Endothelial cell of umbilical vein (primary cell): ENCODE measurements around the gene DISP1. TPM values are rescaled to one million over a fixed set of nuclear protein-coding genes. Genes with fewer than 3 reads are reported as not detected.

Experiments used
- BruUV-seq: library from RNA; stranded (reverse); fragments of 400-500 nt; replicated peaks from 2 replicates; lab custom pipeline; 2021; lab: Mats Ljungman, UMichigan
- CTCF ChIA-PET: fragments of 300-600, 350-600 bp; sonication (Branson Sonifier 250); formaldehyde crosslinking; loops from one replicate; lab custom pipeline; 2021; ENCODE audit warnings: antibody characterized with exemption, inconsistent platforms; lab: Charles Lee
- POLR2A ChIA-PET: fragments of 300-600, 350-600 bp; sonication (Branson Sonifier 250); formaldehyde crosslinking; loops from one replicate; lab custom pipeline; 2021; ENCODE audit warnings: antibody characterized with exemption, inconsistent platforms; lab: Charles Lee
- DNase-seq: peaks from one replicate; pipeline ENCODE4 v3.0.0-alpha.2; 2011; ENCODE audit warnings: low read depth, low spot score
- FAIRE-seq: peaks from 2 replicates; lab custom pipeline; 2011; peaks lifted over from hg19 to GRCh38; lab: Jason Lieb, UNC
- H2AFZ ChIP-seq: 2 replicates; pipeline ENCODE4 v1.6.0; 2012; ENCODE audit warnings: low read depth, low read length, control low read depth, inconsistent platforms
- H3K27ac ChIP-seq: 2 replicates; pipeline ENCODE4 v1.5.1; 2011; ENCODE audit warnings: low read depth, mild to moderate bottlenecking, control low read depth, low read length, moderate library complexity; ENCODE audit not compliant: insufficient read depth
- H3K27me3 ChIP-seq, 2 experiments: 2 replicates each; pipeline versions ENCODE4 v1.6.0 to v1.6.1; 2011; ENCODE audit warnings: low read length in 2 of 2, mixed read lengths in 1 of 2; ENCODE audit not compliant: control insufficient read depth in 2 of 2, insufficient read depth in 2 of 2
- H3K36me3 ChIP-seq, 2 experiments: 2 replicates in 1 of 2; 3 replicates in 1 of 2; pipeline ENCODE4 v1.5.1; 2011; ENCODE audit warnings: low read length in 2 of 2, mild to moderate bottlenecking in 1 of 2, moderate library complexity in 1 of 2; ENCODE audit not compliant: control insufficient read depth in 2 of 2, insufficient read depth in 2 of 2; ENCODE audit errors: extremely low read depth in 1 of 2
- H3K4me1 ChIP-seq: 3 replicates; pipeline ENCODE4 v1.5.1; 2011; ENCODE audit warnings: mild to moderate bottlenecking, low read length; ENCODE audit not compliant: control insufficient read depth, insufficient read depth; ENCODE audit errors: extremely low read depth
- H3K4me2 ChIP-seq: 2 replicates; pipeline ENCODE4 v1.6.1; 2011; ENCODE audit warnings: low read length, control low read depth, mixed read lengths; ENCODE audit not compliant: insufficient read depth
- H3K4me3 ChIP-seq, 3 experiments: fragments of 200-600 bp in 1 of 3; sonication (generic), shearing (Covaris generic) in 1 of 3; replicated peaks in 1 of 3; 2 replicates each; pipeline ENCODE4 v1.5.1; 2011 to 2016; ENCODE audit warnings: control low read depth in 3 of 3, low read length in 3 of 3, mild to moderate bottlenecking in 2 of 3, inconsistent platforms in 1 of 3, low read depth in 1 of 3, moderate library complexity in 1 of 3; ENCODE audit not compliant: insufficient read depth in 1 of 3
- H3K79me2 ChIP-seq: 2 replicates; pipeline ENCODE4 v1.6.0; 2012; ENCODE audit warnings: low read length, inconsistent platforms; ENCODE audit not compliant: control insufficient read depth, insufficient read depth
- H3K9ac ChIP-seq: replicated peaks from 2 replicates; pipeline ENCODE3; 2011; ENCODE audit warnings: low read length, control low read depth; ENCODE audit not compliant: insufficient read depth; ENCODE audit errors: extremely low read depth
- H3K9me1 ChIP-seq: replicated peaks from 3 replicates; pipeline ENCODE4 v1.6.0; 2011; ENCODE audit warnings: mild to moderate bottlenecking, low read length; ENCODE audit not compliant: control insufficient read depth, insufficient read depth; ENCODE audit errors: extremely low read depth
- H3K9me3 ChIP-seq: replicated peaks from 2 replicates; pipeline ENCODE4 v1.5.1; 2012; ENCODE audit warnings: low read length, inconsistent platforms; ENCODE audit not compliant: control insufficient read depth, insufficient read depth
- H4K20me1 ChIP-seq: replicated peaks from 2 replicates; pipeline ENCODE3; 2011; ENCODE audit warnings: mild to moderate bottlenecking, low read length; ENCODE audit not compliant: control insufficient read depth, insufficient read depth; ENCODE audit errors: extremely low read depth
- EZH2 ChIP-seq: IDR thresholded peaks from 2 replicates; pipeline ENCODE4 v1.6.1; 2012; ENCODE audit warnings: borderline replicate concordance, low read depth, mild to moderate bottlenecking, moderate library complexity, low read length, inconsistent platforms; ENCODE audit not compliant: severe bottlenecking
- FOS ChIP-seq: IDR thresholded peaks from 2 replicates; pipeline ENCODE4 v1.6.1; 2011; ENCODE audit warnings: mild to moderate bottlenecking, low read length, moderate library complexity, borderline replicate concordance; ENCODE audit not compliant: insufficient read depth
- GATA2 ChIP-seq: IDR thresholded peaks from 2 replicates; pipeline ENCODE4 v1.7.0; 2011; ENCODE audit warnings: low read depth, mild to moderate bottlenecking, moderate library complexity, mixed read lengths, low read length; ENCODE audit not compliant: insufficient read length, insufficient read depth
- JUN ChIP-seq: IDR thresholded peaks from 2 replicates; pipeline ENCODE4 v1.6.1; 2011; ENCODE audit warnings: borderline replicate concordance, low read depth; ENCODE audit not compliant: insufficient read length, insufficient read depth
- POLR2A ChIP-seq: IDR thresholded peaks from 2 replicates; pipeline ENCODE4 v1.6.1; 2012; ENCODE audit warnings: low read depth, mild to moderate bottlenecking, control low read depth, low read length
- POLR2AphosphoS5 ChIP-seq: IDR thresholded peaks from 2 replicates; pipeline ENCODE4 v1.6.1; 2012; ENCODE audit warnings: low read depth, mild to moderate bottlenecking, control low read depth, low read length, moderate library complexity; ENCODE audit not compliant: insufficient read depth
- dilution Hi-C: fragments of 300-500 bp; cut with MboI; formaldehyde crosslinking; loops from one replicate; pipeline ENCODE4 v1.15.0; 2019; ENCODE audit warnings: low sequenced_read_pairs; ENCODE audit not compliant: extremely low pct_ligation_motif_present
- intact Hi-C: fragments of 100-400 bp; cut with micrococcal nuclease; formaldehyde crosslinking; loops from one replicate; pipeline ENCODE4 v1.10.0; 2022
- polyA plus RNA-seq, 4 experiments: library from polyadenylated mRNA; depleted of rRNA in 3 of 4; stranded (reverse) in 3 of 4; unstranded in 1 of 4; fragments of >200 nt; gene quantifications; 2 replicates each; pipeline versions ENCODE4 v1.2.1 to v1.2.3, GENCODE V29; 2011 to 2012; ENCODE audit warnings: missing spikeins in 1 of 4
- total RNA-seq: library from RNA; stranded (reverse); gene quantifications from 2 replicates; pipeline ENCODE4 v1.2.3, GENCODE V29; 2021
- TF ChIP-seq, protein P1 (sequence below): IDR thresholded peaks from 2 replicates; pipeline ENCODE4 v1.6.1; 2011; ENCODE audit not compliant: insufficient read depth, insufficient read length
- TF ChIP-seq, protein P2 (sequence below), 2 donors: IDR thresholded peaks; 1 replicate in 1 of 2; 2 replicates in 1 of 2; pipeline ENCODE4 v1.5.1; 2011; ENCODE audit warnings: low read length in 2 of 2, mild to moderate bottlenecking in 2 of 2, moderate library complexity in 2 of 2, control low read depth in 1 of 2, inconsistent platforms in 1 of 2, low read depth in 1 of 2; ENCODE audit not compliant: insufficient read depth in 1 of 2; ENCODE audit errors: extremely low read depth in 1 of 2

Gene DISP1
- total and polyA plus RNA-seq, 2 donors (not counting 3 experiments of a cell fraction or from before 2014, with no cell fraction given) = 3.9 TPM

DNA sequence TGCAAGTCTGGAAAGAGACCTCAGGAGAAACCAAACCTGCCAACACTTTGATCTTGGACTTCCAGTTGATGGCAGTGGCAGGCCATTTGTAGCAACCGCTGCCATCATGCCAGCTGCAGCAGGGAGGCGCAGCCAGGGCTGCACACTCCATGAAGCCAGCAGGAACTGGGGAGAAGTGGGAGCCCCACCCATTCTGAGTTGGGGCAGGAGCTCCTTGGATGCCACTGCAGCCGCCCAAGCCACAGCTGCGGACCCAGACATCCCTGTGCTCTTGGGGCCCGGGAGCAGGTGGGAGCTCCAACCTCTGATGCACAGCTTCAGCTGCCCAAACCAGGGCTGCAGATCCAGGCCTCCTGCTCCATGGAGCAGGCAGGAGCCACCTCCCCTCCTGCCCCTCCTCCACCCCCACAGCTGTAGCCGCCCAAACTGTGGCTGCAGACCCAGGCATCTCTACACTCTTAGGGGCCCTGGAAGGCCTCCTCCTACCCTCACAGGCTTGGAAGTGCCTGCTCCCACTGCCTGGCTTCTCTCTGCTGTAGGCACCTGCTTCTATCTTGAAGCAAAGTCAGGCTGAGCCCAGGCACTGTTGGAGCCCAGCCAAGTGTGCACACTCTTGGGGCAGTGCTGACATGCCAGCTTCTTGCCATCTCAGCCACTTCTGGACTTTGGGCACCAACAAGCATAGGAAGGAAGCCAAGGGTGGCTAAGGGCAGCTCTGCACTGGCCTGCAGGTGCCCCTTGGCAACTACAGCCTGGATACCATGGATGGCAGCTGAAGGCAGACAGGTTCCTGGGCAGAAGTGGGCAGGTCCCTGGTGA, 20.0 kb upstream of the DISP1 start:
- TF ChIP-seq JUN (no peak), GATA2 (no peak), POLR2A (no peak), FOS (no peak), EZH2 (no peak), POLR2AphosphoS5 (no peak)
- TF ChIP-seq, protein P1, sequence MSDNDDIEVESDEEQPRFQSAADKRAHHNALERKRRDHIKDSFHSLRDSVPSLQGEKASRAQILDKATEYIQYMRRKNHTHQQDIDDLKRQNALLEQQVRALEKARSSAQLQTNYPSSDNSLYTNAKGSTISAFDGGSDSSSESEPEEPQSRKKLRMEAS = no peak
- TF ChIP-seq, protein P2, sequence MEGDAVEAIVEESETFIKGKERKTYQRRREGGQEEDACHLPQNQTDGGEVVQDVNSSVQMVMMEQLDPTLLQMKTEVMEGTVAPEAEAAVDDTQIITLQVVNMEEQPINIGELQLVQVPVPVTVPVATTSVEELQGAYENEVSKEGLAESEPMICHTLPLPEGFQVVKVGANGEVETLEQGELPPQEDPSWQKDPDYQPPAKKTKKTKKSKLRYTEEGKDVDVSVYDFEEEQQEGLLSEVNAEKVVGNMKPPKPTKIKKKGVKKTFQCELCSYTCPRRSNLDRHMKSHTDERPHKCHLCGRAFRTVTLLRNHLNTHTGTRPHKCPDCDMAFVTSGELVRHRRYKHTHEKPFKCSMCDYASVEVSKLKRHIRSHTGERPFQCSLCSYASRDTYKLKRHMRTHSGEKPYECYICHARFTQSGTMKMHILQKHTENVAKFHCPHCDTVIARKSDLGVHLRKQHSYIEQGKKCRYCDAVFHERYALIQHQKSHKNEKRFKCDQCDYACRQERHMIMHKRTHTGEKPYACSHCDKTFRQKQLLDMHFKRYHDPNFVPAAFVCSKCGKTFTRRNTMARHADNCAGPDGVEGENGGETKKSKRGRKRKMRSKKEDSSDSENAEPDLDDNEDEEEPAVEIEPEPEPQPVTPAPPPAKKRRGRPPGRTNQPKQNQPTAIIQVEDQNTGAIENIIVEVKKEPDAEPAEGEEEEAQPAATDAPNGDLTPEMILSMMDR (IDR thresholded peaks at IDR 0.05; ENCODE audit: extremely low read depth in 1 of 2, insufficient read depth in 1 of 2, low read depth in 1 of 2, low read length in 2 of 2) = no peak

More for the DNA sequence above, 20.0 kb upstream of the DISP1 start:
- no peaks in the 10 kb centered on the region for H3K79me2 ChIP-seq
- H3K9me3 ChIP-seq = no peaks in the 10 kb centered on the region
- no peak overlapping the region for H3K4me3 ChIP-seq
- FAIRE-seq (no peak), DNase-seq (no peak)
- no peaks in the 10 kb centered on the region for H3K36me3 ChIP-seq
- H3K9me1 ChIP-seq = no peaks in the 10 kb centered on the region
- no peak overlapping the region for H3K27ac ChIP-seq
- H3K9ac ChIP-seq = no peak overlapping the region
- H4K20me1 ChIP-seq = no peaks in the 10 kb centered on the region
- peaks cover 10% of the 10 kb centered on the region for H3K4me1 ChIP-seq
- CTCF ChIA-PET = interaction anchor here (0.8 to 4.7 kb wide), 11 partner anchors 9 to 339 kb away, joined by 3 to 59 read pairs (median 5); no protein-coding TSS in a partner anchor
- intact Hi-C loops = loop anchor here (10.0 kb wide), 1 partner anchor 440 kb away; no protein-coding TSS in a partner anchor
- dilution Hi-C loops = loop anchor here (25.0 kb wide), 1 partner anchor 292 kb away; no protein-coding TSS in a partner anchor
- BruUV-seq = no TSS peak
- no peak overlapping the region for H2AFZ ChIP-seq
- H3K4me2 ChIP-seq = no peak overlapping the region
- H3K27me3 ChIP-seq = peaks cover 0 to 2% of the 10 kb centered on the region in 2 experiments
- POLR2A ChIA-PET = no interaction called here
